Measurements from ENCODE around the gene SHC1.

GRCh38 chr1:154926201-154926600 lies 44.3 kb downstream of the SHC1 start:
- TF ChIP-seq POLR2A (IDR thresholded peaks at IDR 0.05) (no peak), CTCF (IDR thresholded peaks at IDR 0.05) (no peak)

Data from right lobe of liver (tissue), 4 donors.